HG03135 (cell line): Measurements from ENCODE around the gene TMCC1.
"Not testable (repeated sequence)": the region's sequence is repeated elsewhere in the genome, so short reads cannot be mapped to it uniquely, and the experiment has no call there.

Experiments used
- ATAC-seq: cut with Tn5 transposase; IDR thresholded peaks from one replicate; pipeline ENCODE4 v1.9.1; 2021; ENCODE audit warnings: mild to moderate bottlenecking, moderate library complexity; ENCODE audit not compliant: unreplicated experiment

TMCC1 gene

GRCh38 chr3:129656659-129657247 lies 236.8 kb downstream of the TMCC1 start:
- ATAC-seq: no peak

DNA sequence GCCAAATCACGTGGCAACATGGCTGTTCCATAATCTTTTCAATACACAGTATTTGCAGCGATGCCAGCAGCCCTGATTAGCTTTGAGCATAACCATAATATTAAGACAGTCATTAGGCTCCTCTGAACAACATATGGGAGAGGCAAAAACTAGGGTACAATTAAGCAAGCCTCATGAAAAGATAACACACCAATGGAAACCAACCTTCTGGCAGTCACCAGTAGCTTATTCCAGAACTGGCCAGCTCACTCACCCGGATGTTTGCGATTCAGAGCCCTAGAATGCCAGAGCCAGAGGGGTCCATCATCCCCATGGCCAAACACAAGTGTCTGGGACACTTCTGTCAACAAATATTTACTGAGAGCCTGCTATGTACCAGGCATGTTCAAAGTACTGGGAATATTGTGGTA lies 238.2 kb downstream of the TMCC1 start:
- ATAC-seq: no peak

DNA sequence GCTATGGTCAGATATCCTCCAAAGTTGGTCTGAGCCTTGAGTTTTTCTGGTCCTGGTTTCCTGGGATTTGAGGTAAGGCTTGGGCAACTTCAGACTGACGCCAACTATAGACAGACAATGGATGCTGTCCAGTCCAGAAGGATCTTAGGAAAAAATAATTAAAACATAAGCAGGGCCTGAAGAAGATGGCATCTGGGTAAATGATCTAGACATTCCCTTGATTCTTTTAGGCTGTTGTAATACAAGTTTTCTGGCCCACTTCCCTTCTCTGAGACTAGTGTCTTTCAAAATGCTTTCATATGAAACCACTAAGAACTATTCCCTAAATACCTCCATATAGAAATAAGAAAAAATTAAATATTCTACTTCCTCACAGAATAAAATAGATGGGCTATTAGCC lies 239.4 kb downstream of the TMCC1 start:
- ATAC-seq: no peak

DNA sequence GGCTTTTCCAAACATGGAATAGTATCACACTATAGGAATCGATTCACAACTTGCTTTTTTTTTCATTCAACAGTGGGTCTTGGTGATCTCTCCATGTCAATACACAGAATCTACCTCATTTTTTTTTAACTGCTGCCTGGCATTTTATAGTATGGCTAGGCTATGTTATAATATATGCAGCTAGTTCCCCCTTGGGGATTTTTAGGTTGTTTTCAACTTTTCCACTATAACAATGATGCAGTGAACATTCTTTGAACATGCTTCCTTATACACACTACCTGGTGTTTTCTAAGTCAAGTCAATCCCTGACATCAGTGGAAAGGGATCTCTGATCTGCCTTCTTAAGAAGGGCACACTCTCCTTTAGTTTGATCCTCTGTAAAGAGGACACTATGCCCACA lies 240.5 kb downstream of the TMCC1 start:
- ATAC-seq: no peak

GRCh38 chr3:129651435-129652202 lies 241.9 kb downstream of the TMCC1 start:
- no peak for ATAC-seq

GRCh38 chr3:129650256-129650872 lies 243.1 kb downstream of the TMCC1 start:
- ATAC-seq: no peak

- no peak for ATAC-seq
Observed at GRCh38 chr3:129648391-129648790, 245.1 kb downstream of the TMCC1 start.

DNA sequence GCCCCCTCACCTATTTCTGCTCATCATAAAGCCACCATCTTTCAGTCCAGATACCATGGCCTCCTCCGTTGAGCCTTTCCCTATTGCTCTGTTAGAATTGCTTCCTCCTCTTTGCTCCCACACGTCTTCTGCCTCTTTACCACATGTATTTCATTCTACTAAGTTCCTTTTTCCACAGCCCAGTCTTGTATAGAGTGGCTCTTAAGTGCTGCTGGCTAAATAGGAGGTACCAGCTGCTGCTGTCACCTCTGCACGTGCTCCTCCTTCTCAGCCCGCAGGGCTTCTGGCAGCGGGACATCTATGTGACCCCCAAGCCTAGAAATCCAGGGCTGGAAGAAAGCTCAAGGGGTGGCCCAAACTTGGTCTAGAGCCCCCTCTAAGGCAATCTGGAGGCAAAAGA lies 248.2 kb downstream of the TMCC1 start:
- ATAC-seq: no peak

DNA sequence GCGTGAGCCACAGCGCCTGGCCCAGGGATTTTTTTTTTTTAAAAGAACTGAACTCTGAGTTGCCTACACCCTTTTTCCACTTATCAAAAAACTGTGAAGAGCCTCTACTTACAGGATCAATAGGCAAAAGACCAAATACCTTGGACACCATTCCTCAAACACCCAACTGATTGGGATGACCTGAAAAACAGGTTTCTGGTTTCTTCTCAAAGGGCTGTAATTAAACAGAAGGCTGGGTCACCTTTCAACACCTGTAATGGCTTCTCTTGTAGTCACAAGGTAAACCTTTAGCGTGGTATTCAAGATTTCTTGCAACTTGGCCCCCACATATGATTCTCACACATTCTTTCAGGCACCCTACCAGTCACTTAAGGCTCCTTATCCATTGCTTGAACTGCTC lies 248.7 kb downstream of the TMCC1 start:
- no peak for ATAC-seq

GRCh38 chr3:129641567-129642260 lies 251.8 kb downstream of the TMCC1 start:
- not testable (repeated sequence) for ATAC-seq

- not testable (repeated sequence) for ATAC-seq
Observed at GRCh38 chr3:129640985-129641384, 252.5 kb downstream of the TMCC1 start.

- ATAC-seq: no peak
Observed at GRCh38 chr3:129638481-129638880, 255.0 kb downstream of the TMCC1 start.

DNA sequence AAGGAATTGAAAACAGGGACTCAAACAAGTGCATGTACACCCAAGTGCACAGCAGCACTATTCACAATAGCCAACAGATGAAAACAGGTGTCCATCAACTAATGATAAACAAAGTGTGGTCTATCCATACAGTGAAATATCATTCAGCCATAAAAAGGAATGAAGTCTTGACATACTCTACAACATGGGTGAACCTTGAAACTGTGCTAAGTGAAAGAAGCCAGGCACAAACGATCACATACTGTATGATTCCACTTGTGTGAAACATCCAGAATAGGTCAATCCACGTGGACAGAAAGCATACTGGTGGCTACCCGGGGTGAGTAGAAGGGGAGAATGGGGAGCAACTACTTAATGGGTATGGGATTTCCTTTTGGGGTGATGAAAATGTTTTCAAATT lies 257.4 kb downstream of the TMCC1 start:
- ATAC-seq: no peak

GRCh38 chr3:129635656-129636055 lies 257.9 kb downstream of the TMCC1 start:
- no peak for ATAC-seq

DNA sequence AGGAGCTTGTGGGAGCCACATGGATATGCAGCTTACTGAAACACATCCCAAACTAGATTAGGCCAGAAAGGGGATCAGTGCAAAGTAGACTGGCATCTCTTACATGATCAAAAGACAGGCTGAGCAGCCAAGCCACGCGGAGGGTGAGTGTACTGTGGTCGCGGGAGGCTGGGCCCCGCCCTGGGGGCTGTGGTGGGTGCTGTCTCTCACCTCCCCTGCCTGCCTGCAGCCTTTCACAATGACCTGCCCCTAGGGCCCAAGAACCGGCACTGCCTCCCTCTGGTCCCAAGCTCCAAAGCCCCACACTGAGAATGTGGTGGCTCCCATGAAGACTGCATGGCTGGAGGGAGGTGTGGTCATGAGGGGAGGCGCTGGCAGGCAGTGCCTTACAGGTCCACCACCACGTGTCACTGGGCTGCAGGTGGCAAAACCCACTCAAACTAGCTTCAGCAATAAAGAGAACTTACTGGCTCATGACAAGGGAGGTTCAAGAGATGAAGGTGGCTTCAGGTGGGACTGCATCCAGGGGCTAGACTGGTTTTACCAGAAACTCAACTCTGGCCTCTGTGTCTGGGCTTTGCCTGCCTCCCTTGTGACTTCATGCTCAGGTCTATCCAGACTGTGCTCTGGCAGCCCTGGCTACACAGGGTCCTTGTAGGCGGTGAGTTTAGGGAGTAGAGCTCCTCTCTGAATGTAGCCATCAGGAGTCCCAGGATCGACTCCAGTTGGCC lies 259.6 kb downstream of the TMCC1 start:
- no peak for ATAC-seq

DNA sequence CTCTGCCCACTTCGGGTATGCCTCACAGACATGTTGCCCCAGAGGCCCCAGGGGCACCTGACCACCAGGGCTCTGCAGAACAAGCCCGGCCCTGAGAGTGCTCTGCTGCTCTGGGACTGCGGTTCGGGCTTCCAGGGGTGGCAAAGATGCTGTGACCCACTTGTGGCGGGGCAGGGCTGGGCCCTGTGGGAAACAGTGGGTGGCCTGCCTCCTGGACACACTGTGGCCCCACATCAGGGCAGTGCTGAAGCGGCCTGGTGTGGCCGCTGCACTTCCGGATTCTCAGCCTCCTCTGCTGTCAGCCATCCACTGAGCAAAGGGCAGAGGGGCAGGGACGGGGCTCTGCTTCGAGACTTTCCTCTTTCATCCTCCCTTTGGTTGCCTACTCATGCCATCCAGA lies 260.5 kb downstream of the TMCC1 start:
- ATAC-seq: no peak

- no peak for ATAC-seq
Observed at GRCh38 chr3:129632556-129632955, 261.0 kb downstream of the TMCC1 start.

GRCh38 chr3:129632056-129632455 lies 261.5 kb downstream of the TMCC1 start:
- ATAC-seq: no peak

- no peak for ATAC-seq
Observed at GRCh38 chr3:129629011-129629410, 264.5 kb downstream of the TMCC1 start.

DNA sequence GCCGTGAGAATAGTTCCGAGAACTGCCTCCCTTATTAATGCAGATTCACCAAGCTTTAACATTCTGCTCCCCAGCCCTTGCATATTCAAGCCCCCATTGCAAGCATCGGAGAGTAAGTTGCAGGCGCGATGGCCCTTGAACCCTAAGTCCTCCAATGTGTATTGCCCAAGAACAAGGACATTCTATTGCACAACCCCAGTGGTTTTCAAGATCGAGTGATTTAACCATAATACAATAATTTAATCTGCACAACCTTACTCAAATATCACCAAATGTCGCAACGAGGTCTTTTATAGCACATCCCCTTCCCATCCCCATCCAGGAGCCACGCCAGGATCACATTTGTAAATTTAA lies 265.4 kb downstream of the TMCC1 start:
- no peak for ATAC-seq
